ENCODE data around the gene FABP1. TPM values are rescaled to one million over a fixed set of nuclear protein-coding genes. Genes with fewer than 3 reads are reported as not detected.

The FABP1 gene
- total and polyA plus RNA-seq, 2 donors (not counting 1 experiment from before 2014, with no cell fraction given) = not detected

DNA sequence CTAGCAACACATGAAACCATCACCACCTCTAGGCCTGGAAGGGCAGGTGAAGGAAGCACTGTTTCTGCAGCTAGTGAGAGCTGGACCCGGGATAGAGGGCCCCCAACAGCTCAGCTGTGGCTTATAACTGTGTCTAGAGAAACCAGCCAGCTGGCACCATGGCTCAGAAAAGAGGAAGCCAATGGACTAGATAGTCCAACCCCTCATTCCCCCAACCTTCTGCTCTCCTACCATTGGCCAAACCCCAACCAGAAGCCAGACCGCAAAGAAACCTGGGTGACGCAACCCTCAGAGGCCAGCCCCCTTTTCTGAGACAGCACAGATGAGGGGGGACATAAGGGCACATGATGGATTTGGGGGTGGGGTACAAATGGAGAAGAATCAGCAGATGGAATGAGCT lies 35.9 kb downstream of the FABP1 start:
- H2AFZ ChIP-seq (ENCODE audit: insufficient read depth, low read depth, low read length, poor library complexity, severe bottlenecking) = no peak overlapping the region
- H3K27ac Mint-ChIP-seq = no peak overlapping the region
- no peak overlapping the region for H3K4me3 Mint-ChIP-seq
- TF ChIP-seq, protein P1, sequence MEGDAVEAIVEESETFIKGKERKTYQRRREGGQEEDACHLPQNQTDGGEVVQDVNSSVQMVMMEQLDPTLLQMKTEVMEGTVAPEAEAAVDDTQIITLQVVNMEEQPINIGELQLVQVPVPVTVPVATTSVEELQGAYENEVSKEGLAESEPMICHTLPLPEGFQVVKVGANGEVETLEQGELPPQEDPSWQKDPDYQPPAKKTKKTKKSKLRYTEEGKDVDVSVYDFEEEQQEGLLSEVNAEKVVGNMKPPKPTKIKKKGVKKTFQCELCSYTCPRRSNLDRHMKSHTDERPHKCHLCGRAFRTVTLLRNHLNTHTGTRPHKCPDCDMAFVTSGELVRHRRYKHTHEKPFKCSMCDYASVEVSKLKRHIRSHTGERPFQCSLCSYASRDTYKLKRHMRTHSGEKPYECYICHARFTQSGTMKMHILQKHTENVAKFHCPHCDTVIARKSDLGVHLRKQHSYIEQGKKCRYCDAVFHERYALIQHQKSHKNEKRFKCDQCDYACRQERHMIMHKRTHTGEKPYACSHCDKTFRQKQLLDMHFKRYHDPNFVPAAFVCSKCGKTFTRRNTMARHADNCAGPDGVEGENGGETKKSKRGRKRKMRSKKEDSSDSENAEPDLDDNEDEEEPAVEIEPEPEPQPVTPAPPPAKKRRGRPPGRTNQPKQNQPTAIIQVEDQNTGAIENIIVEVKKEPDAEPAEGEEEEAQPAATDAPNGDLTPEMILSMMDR (IDR thresholded peaks at IDR 0.05) = no peak
- TF ChIP-seq EZH2 (IDR thresholded peaks at IDR 0.05; ENCODE audit: borderline replicate concordance, insufficient read depth, low read depth, low read length, poor library complexity, severe bottlenecking) = no peak
- DNase-seq = no peak
- no peaks in the 10 kb centered on the region for H3K27me3 ChIP-seq (replicated peaks in 1 of 4; ENCODE audit: control extremely low read depth in 1 of 4, control insufficient read depth in 3 of 4, insufficient read depth in 4 of 4, low read length in 3 of 4)
- peaks cover 16% of the 10 kb centered on the region for H3K4me1 Mint-ChIP-seq
- no peak overlapping the region for H3K4me2 ChIP-seq (replicated peaks; ENCODE audit: low read depth, low read length, poor library complexity, severe bottlenecking)
- intact Hi-C loops (cut with micrococcal nuclease) = no loop called here
- no peaks in the 10 kb centered on the region for H3K79me2 ChIP-seq (ENCODE audit: control insufficient read depth, insufficient read depth, low read length)
- POLR2A ChIA-PET = no interaction called here
- no peaks in the 10 kb centered on the region for H3K9me3 ChIP-seq (ENCODE audit: control extremely low read depth in 1 of 3, control insufficient read depth in 2 of 3, insufficient read depth in 1 of 3, low read length in 2 of 3)
- H3K27ac ChIP-seq (ENCODE audit: low read length in 2 of 2) = no peak overlapping the region
- H4K20me1 ChIP-seq (ENCODE audit: control insufficient read depth, insufficient read depth, low read length, poor library complexity, severe bottlenecking) = no peaks in the 10 kb centered on the region
- no peak overlapping the region for H3K9ac ChIP-seq (ENCODE audit: low read length)
- H3K4me1 ChIP-seq (ENCODE audit: control insufficient read depth in 2 of 2, insufficient read depth in 2 of 2, low read length in 2 of 2) = peaks cover 9 to 15% of the 10 kb centered on the region in 2 donors
- ATAC-seq (ENCODE audit: low read depth) = peak; percentile 28
- H3K4me3 ChIP-seq (ENCODE audit: control extremely low read depth in 1 of 5, extremely low read depth in 1 of 5, insufficient read depth in 1 of 5, low read depth in 2 of 5, low read length in 4 of 5) = no peak overlapping the region
- 43% methylated on average over 1 of the region's 3 CpGs for WGBS (ENCODE audit: insufficient coverage)
- CTCF ChIA-PET = no interaction called here
- no peaks in the 10 kb centered on the region for H3K9me3 Mint-ChIP-seq (ENCODE audit: insufficient read depth)
- H3K36me3 ChIP-seq (replicated peaks in 1 of 2; ENCODE audit: control extremely low read depth in 1 of 2, control insufficient read depth in 1 of 2, extremely low read depth in 1 of 2, insufficient read depth in 2 of 2, low read length in 1 of 2) = no peaks in the 10 kb centered on the region
- H3K27me3 Mint-ChIP-seq = peaks cover 3% of the 10 kb centered on the region

DNA sequence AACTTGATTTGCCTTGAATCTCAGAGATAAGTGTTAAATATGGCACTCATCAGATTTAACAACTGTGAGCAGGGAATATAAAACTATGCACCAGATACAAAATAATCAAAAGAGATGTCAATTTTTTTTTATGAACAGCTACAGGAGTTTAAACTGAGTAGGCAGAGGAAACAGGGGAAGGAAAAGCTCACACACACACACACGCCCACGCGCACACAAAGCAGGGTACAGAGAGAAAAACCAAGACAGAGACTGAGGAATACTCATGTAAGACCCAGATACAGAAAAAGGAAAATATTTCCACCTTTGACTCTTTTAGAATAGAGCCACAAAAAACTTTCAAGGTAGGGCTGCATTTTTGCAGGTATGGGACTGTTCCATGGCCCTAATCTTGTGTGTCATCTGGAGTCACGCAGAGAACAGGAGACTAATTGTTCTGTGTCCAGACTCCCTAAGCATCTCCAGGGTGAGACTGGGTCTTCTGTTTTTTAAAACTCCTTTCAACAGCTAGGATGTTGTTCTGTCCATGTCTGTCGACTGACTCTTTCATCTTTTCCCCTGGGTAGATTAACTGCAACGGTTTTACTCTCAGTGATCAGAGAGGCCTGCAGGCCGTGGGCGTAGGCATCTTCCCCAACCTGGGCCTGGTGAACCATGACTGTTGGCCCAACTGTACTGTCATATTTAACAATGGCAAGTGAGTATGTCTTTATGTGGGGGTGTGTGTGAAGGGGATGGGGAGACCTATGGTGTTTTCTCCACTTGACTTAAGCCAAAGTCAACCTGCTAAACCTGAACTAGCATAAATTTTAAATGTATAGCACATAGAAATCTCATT lies 37.2 kb downstream of the FABP1 start:
- Mint-ChIP-seq H3K27me3 (no peaks in the 10 kb centered on the region), H3K27ac (no peak overlapping the region), H3K4me1 (peaks cover 16% of the 10 kb centered on the region), H3K9me3 (ENCODE audit: insufficient read depth) (no peaks in the 10 kb centered on the region), H3K4me3 (no peak overlapping the region)
- no peaks in the 10 kb centered on the region for H3K9me3 ChIP-seq (ENCODE audit: control extremely low read depth in 1 of 3, control insufficient read depth in 2 of 3, insufficient read depth in 1 of 3, low read length in 2 of 3)
- POLR2A ChIA-PET = no interaction called here
- H4K20me1 ChIP-seq (ENCODE audit: control insufficient read depth, insufficient read depth, low read length, poor library complexity, severe bottlenecking) = no peaks in the 10 kb centered on the region
- WGBS (ENCODE audit: insufficient coverage) = 30% methylated on average over 4 of the region's 8 CpGs
- no peaks in the 10 kb centered on the region for H3K27me3 ChIP-seq (replicated peaks in 1 of 4; ENCODE audit: control extremely low read depth in 1 of 4, control insufficient read depth in 3 of 4, insufficient read depth in 4 of 4, low read length in 3 of 4)
- H3K36me3 ChIP-seq (replicated peaks in 1 of 2; ENCODE audit: control extremely low read depth in 1 of 2, control insufficient read depth in 1 of 2, extremely low read depth in 1 of 2, insufficient read depth in 2 of 2, low read length in 1 of 2) = no peaks in the 10 kb centered on the region
- H2AFZ ChIP-seq (ENCODE audit: insufficient read depth, low read depth, low read length, poor library complexity, severe bottlenecking) = peak overlapping the region; percentile 30
- H3K9ac ChIP-seq (ENCODE audit: low read length) = no peak overlapping the region
- peaks cover 9 to 15% of the 10 kb centered on the region in 2 donors for H3K4me1 ChIP-seq (ENCODE audit: control insufficient read depth in 2 of 2, insufficient read depth in 2 of 2, low read length in 2 of 2)
- DNase-seq (no peak), ATAC-seq (ENCODE audit: low read depth) (no peak)
- intact Hi-C loops (cut with micrococcal nuclease) = no loop called here
- H3K4me2 ChIP-seq (replicated peaks; ENCODE audit: low read depth, low read length, poor library complexity, severe bottlenecking) = peak overlapping the region; percentile 17
- H3K4me3 ChIP-seq (ENCODE audit: control extremely low read depth in 1 of 5, extremely low read depth in 1 of 5, insufficient read depth in 1 of 5, low read depth in 2 of 5, low read length in 4 of 5) = no peak overlapping the region
- H3K27ac ChIP-seq (ENCODE audit: low read length in 2 of 2) = no peak overlapping the region
- TF ChIP-seq EZH2 (IDR thresholded peaks at IDR 0.05; ENCODE audit: borderline replicate concordance, insufficient read depth, low read depth, low read length, poor library complexity, severe bottlenecking) = no peak
- TF ChIP-seq, protein P1 (IDR thresholded peaks at IDR 0.05) = no peak
- H3K79me2 ChIP-seq (ENCODE audit: control insufficient read depth, insufficient read depth, low read length) = no peaks in the 10 kb centered on the region
- CTCF ChIA-PET = no interaction called here
